ENCODE measurements around the gene TNFSF8. TPM values are rescaled to one million over a fixed set of nuclear protein-coding genes. Genes with fewer than 3 reads are reported as not detected.

The TNFSF8 gene
- total and polyA plus RNA-seq, 4 donors: 0.56 to 2.3 (median 1.1) TPM

DNA sequence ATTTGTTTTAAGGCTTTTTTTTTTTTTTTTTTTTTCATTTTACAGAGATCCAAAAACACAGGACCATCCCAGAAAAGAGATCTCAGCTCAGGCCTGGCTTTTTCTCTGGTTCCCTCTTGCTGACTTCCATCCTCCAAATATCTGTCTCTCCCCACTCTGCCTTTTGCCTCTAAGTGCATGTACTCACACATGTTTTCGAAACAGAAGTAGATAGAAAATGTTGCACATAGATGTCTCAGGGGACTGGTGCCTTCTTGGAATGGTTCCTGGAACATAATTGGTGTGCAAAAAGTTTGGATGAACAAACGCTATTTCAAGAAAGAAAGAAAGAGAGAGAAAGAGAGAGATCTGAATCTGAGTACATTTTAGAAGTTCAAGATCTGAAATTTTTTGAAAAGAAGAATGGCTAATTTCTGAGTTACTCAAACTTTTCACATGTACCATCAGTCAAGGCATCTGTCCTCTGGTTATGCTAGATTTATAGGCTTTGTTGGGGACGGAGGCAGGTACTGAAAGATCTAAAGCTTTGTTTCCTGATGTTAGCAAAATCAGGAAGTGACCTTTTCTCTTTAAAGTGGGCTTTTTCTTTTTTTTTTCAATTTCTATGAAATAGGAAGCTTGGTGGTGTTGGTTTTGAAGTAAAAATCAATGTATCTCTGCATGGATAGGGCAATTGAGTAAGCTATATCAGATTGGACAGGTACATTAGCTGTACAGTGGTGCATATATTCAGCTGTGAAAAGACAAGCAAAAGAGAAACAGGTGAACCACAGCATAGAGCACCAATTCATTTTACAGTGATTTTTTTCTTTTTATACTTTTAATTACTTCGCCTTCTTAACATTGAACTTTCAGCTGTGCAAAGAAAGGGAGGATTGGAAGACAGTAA, 8.5 kb upstream of the TNFSF8 start:
- peak in 1 of 6 donors; percentile 13 for DNase-seq (ENCODE audit: low read depth in 4 of 6, low spot score in 6 of 6)
- no peaks in the 10 kb centered on the region for H3K36me3 ChIP-seq (ENCODE audit: control insufficient read depth, insufficient read depth, low read length)
- no peaks in the 10 kb centered on the region for H3K9me3 ChIP-seq (ENCODE audit: control insufficient read depth, insufficient read depth, low read length)
- H3K4me3 ChIP-seq (ENCODE audit: low read depth, low read length): no peak overlapping the region
- H3K4me1 ChIP-seq (ENCODE audit: control insufficient read depth, insufficient read depth, low read length): no peaks in the 10 kb centered on the region
- no peak overlapping the region for H3K27ac ChIP-seq (ENCODE audit: low read depth, low read length)
- 67% methylated on average over 1 of the region's 4 CpGs for WGBS (ENCODE audit: insufficient coverage)
- no peaks in the 10 kb centered on the region for H3K27me3 ChIP-seq (ENCODE audit: control insufficient read depth, insufficient read depth, low read length)

DNA sequence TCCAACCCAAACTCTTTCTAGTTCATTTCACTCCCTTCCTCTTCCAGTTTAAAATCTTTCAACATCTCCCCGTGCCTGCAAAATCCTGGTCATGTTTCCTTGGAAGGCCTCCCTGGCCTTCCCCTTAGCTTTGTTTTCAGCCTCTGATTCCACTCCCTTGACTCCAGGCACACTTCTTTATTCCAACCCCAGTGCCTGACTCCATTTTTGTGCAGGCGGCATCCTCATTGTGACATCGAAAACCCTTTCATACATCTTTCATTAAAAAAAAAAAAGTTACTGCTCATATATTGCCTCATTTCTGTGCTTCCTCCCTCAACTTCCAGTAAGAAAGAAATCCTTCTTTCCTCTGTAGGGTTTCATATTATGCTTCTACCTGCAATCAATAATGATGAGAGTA, 7.1 kb upstream of the TNFSF8 start:
- Histone ChIP-seq H3K27ac (ENCODE audit: low read depth, low read length) (no peak overlapping the region), H3K4me1 (ENCODE audit: control insufficient read depth, insufficient read depth, low read length) (no peaks in the 10 kb centered on the region), H3K27me3 (ENCODE audit: control insufficient read depth, insufficient read depth, low read length) (no peaks in the 10 kb centered on the region), H3K36me3 (ENCODE audit: control insufficient read depth, insufficient read depth, low read length) (no peaks in the 10 kb centered on the region), H3K9me3 (ENCODE audit: control insufficient read depth, insufficient read depth, low read length) (no peaks in the 10 kb centered on the region), H3K4me3 (ENCODE audit: low read depth, low read length) (no peak overlapping the region)
- 92% methylated on average over 3 of the region's 3 CpGs for WGBS (ENCODE audit: insufficient coverage)
- no peak for DNase-seq (ENCODE audit: low read depth in 4 of 6, low spot score in 6 of 6)

DNA sequence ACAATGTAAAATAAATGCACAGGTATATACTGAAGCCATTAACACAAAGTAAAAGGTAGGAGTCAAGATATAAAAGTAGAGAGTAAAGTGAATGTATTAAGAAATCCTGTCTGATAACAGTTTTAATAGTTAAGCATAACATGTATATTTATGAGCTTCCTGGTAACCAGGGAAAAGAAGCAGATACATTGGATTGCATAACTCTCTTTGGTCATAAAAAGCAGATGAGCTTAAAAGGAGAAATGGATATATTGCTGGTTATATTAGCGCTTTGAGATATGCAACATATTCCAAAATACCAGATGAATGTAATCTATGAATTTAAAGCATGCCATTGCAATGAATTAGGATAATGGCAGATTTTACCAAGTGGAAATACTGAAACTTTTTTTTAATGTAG, 6.2 kb upstream of the TNFSF8 start:
- WGBS (ENCODE audit: insufficient coverage): no CpG with 5 or more reads among the region's 1 CpG

DNA sequence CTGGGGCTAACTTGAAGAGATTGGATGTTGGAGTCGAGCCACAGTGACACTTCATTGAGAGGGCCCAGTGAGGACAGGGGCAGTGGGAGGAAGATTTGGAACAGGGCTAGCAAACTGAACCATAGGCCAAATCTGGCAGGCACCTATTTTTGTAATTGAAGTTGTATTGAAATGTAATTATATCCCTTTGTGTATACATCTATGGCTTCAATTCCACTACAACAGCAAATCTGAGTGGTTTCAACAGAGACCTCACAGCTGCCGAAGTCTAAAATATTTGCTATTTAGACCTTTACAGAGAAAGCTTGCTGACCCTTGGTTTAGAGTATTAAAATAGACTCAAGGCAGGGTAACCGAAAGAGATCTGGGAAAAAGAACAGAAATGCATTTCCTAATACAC, 4.7 kb upstream of the TNFSF8 start:
- WGBS (ENCODE audit: insufficient coverage): 38% methylated on average over 1 of the region's 3 CpGs

More for the DNA sequence above, 6.2 kb upstream of the TNFSF8 start:
- Histone ChIP-seq H3K27ac (ENCODE audit: low read depth, low read length) (no peak overlapping the region), H3K4me3 (ENCODE audit: low read depth, low read length) (no peak overlapping the region), H3K27me3 (ENCODE audit: control insufficient read depth, insufficient read depth, low read length) (no peaks in the 10 kb centered on the region), H3K36me3 (ENCODE audit: control insufficient read depth, insufficient read depth, low read length) (no peaks in the 10 kb centered on the region), H3K9me3 (ENCODE audit: control insufficient read depth, insufficient read depth, low read length) (no peaks in the 10 kb centered on the region), H3K4me1 (ENCODE audit: control insufficient read depth, insufficient read depth, low read length) (no peaks in the 10 kb centered on the region)
- no peak for DNase-seq (ENCODE audit: low read depth in 4 of 6, low spot score in 6 of 6)

DNA sequence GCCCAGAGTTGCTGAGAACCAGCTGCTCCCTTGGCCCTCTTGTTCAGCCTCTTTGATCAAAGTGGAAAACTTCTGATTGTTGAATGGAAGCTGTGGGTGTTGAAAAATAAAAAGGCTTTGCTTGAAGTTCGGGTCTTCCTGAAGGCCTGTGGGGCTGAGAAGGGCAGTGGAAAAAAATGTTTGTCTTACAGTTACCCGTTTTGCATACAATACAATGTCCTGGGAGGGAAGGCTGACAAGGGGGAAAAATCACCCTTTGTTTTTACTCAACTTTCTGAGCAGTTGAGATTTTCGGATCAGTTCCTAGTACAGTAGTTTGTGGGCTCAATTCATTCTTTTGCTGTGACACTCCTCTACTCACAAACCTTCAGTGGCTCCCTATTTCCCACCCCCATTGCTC, 2.1 kb upstream of the TNFSF8 start:
- 83% methylated on average over 2 of the region's 3 CpGs for WGBS (ENCODE audit: insufficient coverage)
- no peak for DNase-seq (ENCODE audit: low read depth in 4 of 6, low spot score in 6 of 6)
- no peaks in the 10 kb centered on the region for H3K27me3 ChIP-seq (ENCODE audit: control insufficient read depth, insufficient read depth, low read length)
- no peak overlapping the region for H3K4me3 ChIP-seq (ENCODE audit: low read depth, low read length)
- no peak overlapping the region for H3K27ac ChIP-seq (ENCODE audit: low read depth, low read length)
- H3K9me3 ChIP-seq (ENCODE audit: control insufficient read depth, insufficient read depth, low read length): no peaks in the 10 kb centered on the region
- H3K36me3 ChIP-seq (ENCODE audit: control insufficient read depth, insufficient read depth, low read length): no peaks in the 10 kb centered on the region
- H3K4me1 ChIP-seq (ENCODE audit: control insufficient read depth, insufficient read depth, low read length): no peaks in the 10 kb centered on the region

More for the DNA sequence above, 4.7 kb upstream of the TNFSF8 start:
- no peak for DNase-seq (ENCODE audit: low read depth in 4 of 6, low spot score in 6 of 6)
- Histone ChIP-seq H3K27me3 (ENCODE audit: control insufficient read depth, insufficient read depth, low read length) (no peaks in the 10 kb centered on the region), H3K27ac (ENCODE audit: low read depth, low read length) (no peak overlapping the region), H3K36me3 (ENCODE audit: control insufficient read depth, insufficient read depth, low read length) (no peaks in the 10 kb centered on the region), H3K9me3 (ENCODE audit: control insufficient read depth, insufficient read depth, low read length) (no peaks in the 10 kb centered on the region), H3K4me1 (ENCODE audit: control insufficient read depth, insufficient read depth, low read length) (no peaks in the 10 kb centered on the region), H3K4me3 (ENCODE audit: low read depth, low read length) (no peak overlapping the region)

DNA sequence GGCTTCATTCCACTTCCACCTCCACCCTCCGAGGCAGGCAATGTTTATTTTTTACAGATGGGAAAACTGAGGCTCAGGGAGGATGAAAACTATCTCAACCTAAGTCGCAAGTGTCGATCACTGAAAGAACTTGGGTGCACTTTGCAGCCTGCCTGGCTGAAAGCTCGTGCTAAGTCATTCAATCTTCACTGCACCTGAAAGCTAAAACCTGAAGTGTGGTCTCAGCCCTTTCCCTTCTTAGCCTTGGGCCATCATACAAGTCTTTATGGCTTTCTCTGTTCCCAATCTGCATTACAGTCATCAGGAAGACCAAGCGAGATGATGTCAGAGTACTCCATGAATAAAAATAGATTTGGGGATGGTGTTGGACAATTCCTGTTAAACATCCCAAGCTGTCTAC, 1.0 kb upstream of the TNFSF8 start:
- Histone ChIP-seq H3K9me3 (ENCODE audit: control insufficient read depth, insufficient read depth, low read length) (no peaks in the 10 kb centered on the region), H3K27ac (ENCODE audit: low read depth, low read length) (no peak overlapping the region), H3K27me3 (ENCODE audit: control insufficient read depth, insufficient read depth, low read length) (no peaks in the 10 kb centered on the region), H3K36me3 (ENCODE audit: control insufficient read depth, insufficient read depth, low read length) (no peaks in the 10 kb centered on the region), H3K4me3 (ENCODE audit: low read depth, low read length) (no peak overlapping the region), H3K4me1 (ENCODE audit: control insufficient read depth, insufficient read depth, low read length) (no peaks in the 10 kb centered on the region)
- WGBS (ENCODE audit: insufficient coverage): 76% methylated on average over 3 of the region's 5 CpGs
- no peak for DNase-seq (ENCODE audit: low read depth in 4 of 6, low spot score in 6 of 6)

DNA sequence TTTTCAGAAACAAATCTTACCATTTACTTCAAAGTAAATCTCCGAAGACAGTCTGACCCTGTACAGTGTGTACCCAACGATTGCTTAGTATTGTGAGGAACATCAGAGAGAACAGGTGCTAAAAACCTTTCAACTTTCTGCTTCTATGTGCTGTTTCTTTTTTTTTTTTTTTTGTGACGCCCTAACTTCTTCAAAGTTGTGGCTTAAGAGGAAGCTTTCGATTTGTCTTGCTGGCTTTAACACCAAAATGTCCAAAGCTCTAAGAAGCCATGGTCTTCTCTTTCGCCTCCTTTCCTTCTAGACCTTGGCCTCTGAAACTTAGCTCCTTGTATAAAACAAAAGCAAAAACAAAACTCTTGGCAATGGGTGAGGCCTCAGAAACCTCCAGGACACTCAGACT, 1.2 kb downstream of the TNFSF8 start:
- Histone ChIP-seq H3K4me3 (ENCODE audit: low read depth, low read length) (no peak overlapping the region), H3K27me3 (ENCODE audit: control insufficient read depth, insufficient read depth, low read length) (no peaks in the 10 kb centered on the region), H3K27ac (ENCODE audit: low read depth, low read length) (no peak overlapping the region), H3K36me3 (ENCODE audit: control insufficient read depth, insufficient read depth, low read length) (no peaks in the 10 kb centered on the region), H3K4me1 (ENCODE audit: control insufficient read depth, insufficient read depth, low read length) (no peaks in the 10 kb centered on the region), H3K9me3 (ENCODE audit: control insufficient read depth, insufficient read depth, low read length) (no peaks in the 10 kb centered on the region)
- WGBS (ENCODE audit: insufficient coverage): 72% methylated on average over 2 of the region's 5 CpGs
- DNase-seq (ENCODE audit: low read depth in 4 of 6, low spot score in 6 of 6): no peak

DNA sequence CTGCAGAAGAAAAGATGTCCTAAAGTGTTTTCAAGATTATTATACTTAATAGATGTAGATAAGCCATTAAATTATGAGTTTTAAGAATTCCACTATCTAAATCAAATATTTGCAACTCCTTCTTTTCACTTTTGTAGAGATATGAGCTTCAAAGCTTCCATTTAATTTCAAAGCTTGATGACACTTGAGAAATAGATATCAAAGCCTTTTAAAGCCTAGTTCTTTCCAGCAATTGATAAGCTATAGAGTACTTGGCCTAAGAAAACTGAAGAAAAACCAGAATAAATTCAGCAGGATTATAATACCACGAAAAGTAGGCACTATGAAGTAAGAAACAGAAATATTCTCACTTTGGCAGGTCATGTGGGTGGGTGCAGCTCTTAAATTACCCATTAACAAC, 1.7 kb downstream of the TNFSF8 start:
- Histone ChIP-seq H3K4me1 (ENCODE audit: control insufficient read depth, insufficient read depth, low read length) (no peaks in the 10 kb centered on the region), H3K36me3 (ENCODE audit: control insufficient read depth, insufficient read depth, low read length) (no peaks in the 10 kb centered on the region), H3K4me3 (ENCODE audit: low read depth, low read length) (no peak overlapping the region), H3K27ac (ENCODE audit: low read depth, low read length) (no peak overlapping the region), H3K9me3 (ENCODE audit: control insufficient read depth, insufficient read depth, low read length) (no peaks in the 10 kb centered on the region), H3K27me3 (ENCODE audit: control insufficient read depth, insufficient read depth, low read length) (no peaks in the 10 kb centered on the region)
- no CpG with 5 or more reads among the region's 1 CpG for WGBS (ENCODE audit: insufficient coverage)
- DNase-seq (ENCODE audit: low read depth in 4 of 6, low spot score in 6 of 6): no peak

DNA sequence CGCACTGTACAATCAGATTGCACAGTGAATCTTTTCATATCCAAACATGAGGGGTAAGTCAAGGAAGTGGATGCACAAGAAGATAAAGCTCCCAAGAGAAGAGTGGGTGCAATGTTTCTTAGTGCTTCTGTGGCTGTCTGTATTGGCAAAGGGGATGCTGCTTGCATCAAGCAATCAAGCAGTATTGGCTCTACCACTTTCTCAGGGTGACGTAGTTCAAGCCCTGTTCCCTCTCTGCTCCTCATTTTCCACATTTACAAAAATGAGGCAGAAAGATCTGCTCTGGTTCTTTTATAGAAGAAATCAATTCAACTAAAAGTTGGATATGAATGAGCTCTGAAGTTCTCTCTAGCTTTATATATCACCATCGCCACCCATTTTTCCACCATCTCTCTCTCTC, 2.3 kb downstream of the TNFSF8 start:
- H3K4me1 ChIP-seq (ENCODE audit: control insufficient read depth, insufficient read depth, low read length): no peaks in the 10 kb centered on the region
- no peak overlapping the region for H3K4me3 ChIP-seq (ENCODE audit: low read depth, low read length)
- H3K36me3 ChIP-seq (ENCODE audit: control insufficient read depth, insufficient read depth, low read length): no peaks in the 10 kb centered on the region
- no peaks in the 10 kb centered on the region for H3K27me3 ChIP-seq (ENCODE audit: control insufficient read depth, insufficient read depth, low read length)
- no peak overlapping the region for H3K27ac ChIP-seq (ENCODE audit: low read depth, low read length)
- no peak for DNase-seq (ENCODE audit: low read depth in 4 of 6, low spot score in 6 of 6)
- no peaks in the 10 kb centered on the region for H3K9me3 ChIP-seq (ENCODE audit: control insufficient read depth, insufficient read depth, low read length)
- WGBS (ENCODE audit: insufficient coverage): 80% methylated on average over 1 of the region's 3 CpGs

DNA sequence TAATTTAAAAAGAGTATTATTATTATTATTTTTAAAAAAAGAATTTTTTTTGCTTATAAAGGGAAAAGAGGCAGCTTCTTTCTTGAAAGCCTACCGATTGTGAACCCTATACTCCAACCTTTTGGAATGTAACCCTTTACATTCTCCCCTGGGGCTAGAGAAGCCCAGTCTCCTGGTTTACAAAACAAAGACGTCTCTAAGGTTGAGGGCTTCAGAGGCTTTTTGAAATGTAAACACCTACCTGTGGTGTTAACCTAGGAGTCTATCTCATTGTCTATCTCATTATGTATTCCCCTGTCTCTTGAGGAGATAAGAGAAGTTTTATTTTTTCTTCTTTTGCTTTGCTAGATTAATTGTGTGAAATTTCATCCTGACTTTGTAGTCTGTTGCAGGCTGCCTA, 4.7 kb downstream of the TNFSF8 start:
- no peak for DNase-seq (ENCODE audit: low read depth in 4 of 6, low spot score in 6 of 6)
- Histone ChIP-seq H3K4me3 (ENCODE audit: low read depth, low read length) (no peak overlapping the region), H3K4me1 (ENCODE audit: control insufficient read depth, insufficient read depth, low read length) (no peaks in the 10 kb centered on the region), H3K9me3 (ENCODE audit: control insufficient read depth, insufficient read depth, low read length) (no peaks in the 10 kb centered on the region), H3K27ac (ENCODE audit: low read depth, low read length) (no peak overlapping the region), H3K27me3 (ENCODE audit: control insufficient read depth, insufficient read depth, low read length) (no peaks in the 10 kb centered on the region), H3K36me3 (ENCODE audit: control insufficient read depth, insufficient read depth, low read length) (no peaks in the 10 kb centered on the region)
- no CpG with 5 or more reads among the region's 2 CpGs for WGBS (ENCODE audit: insufficient coverage)

All from spinal cord (tissue), 10 donors.